BLaER1 (cell line): ENCODE measurements around the gene SOX2.

Experiments
- H3K27ac ChIP-seq: shearing (Covaris generic); formaldehyde crosslinking; 2 replicates; pipeline ENCODE4 v1.8.1; 2022
- H3K27me3 ChIP-seq: shearing (Covaris generic); formaldehyde crosslinking; 2 replicates; pipeline ENCODE4 v1.8.1; 2022
- H3K36me3 ChIP-seq: shearing (Covaris generic); formaldehyde crosslinking; 2 replicates; pipeline ENCODE4 v1.8.1; 2022
- H3K4me1 ChIP-seq: shearing (Covaris generic); formaldehyde crosslinking; 2 replicates; pipeline ENCODE4 v1.8.1; 2022
- H3K4me2 ChIP-seq: shearing (Covaris generic); formaldehyde crosslinking; 2 replicates; pipeline ENCODE4 v1.8.1; 2022
- H3K4me3 ChIP-seq: shearing (Covaris generic); formaldehyde crosslinking; 2 replicates; pipeline ENCODE4 v1.8.1; 2022
- H3K9ac ChIP-seq: shearing (Covaris generic); formaldehyde crosslinking; 2 replicates; pipeline ENCODE4 v1.8.1; 2022
- H3K9me3 ChIP-seq: shearing (Covaris generic); formaldehyde crosslinking; 2 replicates; pipeline ENCODE4 v1.8.1; 2022
- H4K20me1 ChIP-seq: shearing (Covaris generic); formaldehyde crosslinking; 2 replicates; pipeline ENCODE4 v1.8.1; 2022
- Cebpa-rat ChIP-seq: shearing (Covaris generic); IDR thresholded peaks from 2 replicates; pipeline ENCODE4 v1.8.1; 2022

The SOX2 gene

DNA sequence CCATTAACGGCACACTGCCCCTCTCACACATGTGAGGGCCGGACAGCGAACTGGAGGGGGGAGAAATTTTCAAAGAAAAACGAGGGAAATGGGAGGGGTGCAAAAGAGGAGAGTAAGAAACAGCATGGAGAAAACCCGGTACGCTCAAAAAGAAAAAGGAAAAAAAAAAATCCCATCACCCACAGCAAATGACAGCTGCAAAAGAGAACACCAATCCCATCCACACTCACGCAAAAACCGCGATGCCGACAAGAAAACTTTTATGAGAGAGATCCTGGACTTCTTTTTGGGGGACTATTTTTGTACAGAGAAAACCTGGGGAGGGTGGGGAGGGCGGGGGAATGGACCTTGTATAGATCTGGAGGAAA is 1.5 kb downstream of the SOX2 start:
- peaks cover 100% of the 10 kb centered on the region for H3K27me3 ChIP-seq
- H3K36me3 ChIP-seq = no peaks in the 10 kb centered on the region
- peaks cover 11% of the 10 kb centered on the region for H3K9me3 ChIP-seq
- TF ChIP-seq Cebpa-rat = no peak
- no peak overlapping the region for H3K4me2 ChIP-seq
- no peak overlapping the region for H3K4me3 ChIP-seq
- peaks cover 73% of the 10 kb centered on the region for H4K20me1 ChIP-seq
- no peaks in the 10 kb centered on the region for H3K4me1 ChIP-seq
- H3K27ac ChIP-seq = no peak overlapping the region
- no peak overlapping the region for H3K9ac ChIP-seq

DNA sequence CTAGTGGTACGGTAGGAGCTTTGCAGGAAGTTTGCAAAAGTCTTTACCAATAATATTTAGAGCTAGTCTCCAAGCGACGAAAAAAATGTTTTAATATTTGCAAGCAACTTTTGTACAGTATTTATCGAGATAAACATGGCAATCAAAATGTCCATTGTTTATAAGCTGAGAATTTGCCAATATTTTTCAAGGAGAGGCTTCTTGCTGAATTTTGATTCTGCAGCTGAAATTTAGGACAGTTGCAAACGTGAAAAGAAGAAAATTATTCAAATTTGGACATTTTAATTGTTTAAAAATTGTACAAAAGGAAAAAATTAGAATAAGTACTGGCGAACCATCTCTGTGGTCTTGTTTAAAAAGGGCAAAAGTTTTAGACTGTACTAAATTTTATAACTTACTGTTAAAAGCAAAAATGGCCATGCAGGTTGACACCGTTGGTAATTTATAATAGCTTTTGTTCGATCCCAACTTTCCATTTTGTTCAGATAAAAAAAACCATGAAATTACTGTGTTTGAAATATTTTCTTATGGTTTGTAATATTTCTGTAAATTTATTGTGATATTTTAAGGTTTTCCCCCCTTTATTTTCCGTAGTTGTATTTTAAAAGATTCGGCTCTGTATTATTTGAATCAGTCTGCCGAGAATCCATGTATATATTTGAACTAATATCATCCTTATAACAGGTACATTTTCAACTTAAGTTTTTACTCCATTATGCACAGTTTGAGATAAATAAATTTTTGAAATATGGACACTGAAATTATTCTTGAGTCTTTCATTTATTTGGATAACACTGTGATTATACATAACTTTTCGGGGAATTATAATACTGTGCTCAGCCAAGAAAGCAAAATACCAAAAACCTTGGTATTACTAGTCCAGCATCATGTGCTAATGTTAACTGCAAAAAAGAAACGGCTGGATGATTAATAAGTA is 2.2 kb downstream of the SOX2 start:
- no peak overlapping the region for H3K4me3 ChIP-seq
- H3K27me3 ChIP-seq = peaks cover 100% of the 10 kb centered on the region
- no peak for TF ChIP-seq Cebpa-rat
- H4K20me1 ChIP-seq = peaks cover 73% of the 10 kb centered on the region
- peaks cover 11% of the 10 kb centered on the region for H3K9me3 ChIP-seq
- no peaks in the 10 kb centered on the region for H3K4me1 ChIP-seq
- H3K9ac ChIP-seq = no peak overlapping the region
- no peaks in the 10 kb centered on the region for H3K36me3 ChIP-seq
- no peak overlapping the region for H3K4me2 ChIP-seq
- no peak overlapping the region for H3K27ac ChIP-seq

DNA sequence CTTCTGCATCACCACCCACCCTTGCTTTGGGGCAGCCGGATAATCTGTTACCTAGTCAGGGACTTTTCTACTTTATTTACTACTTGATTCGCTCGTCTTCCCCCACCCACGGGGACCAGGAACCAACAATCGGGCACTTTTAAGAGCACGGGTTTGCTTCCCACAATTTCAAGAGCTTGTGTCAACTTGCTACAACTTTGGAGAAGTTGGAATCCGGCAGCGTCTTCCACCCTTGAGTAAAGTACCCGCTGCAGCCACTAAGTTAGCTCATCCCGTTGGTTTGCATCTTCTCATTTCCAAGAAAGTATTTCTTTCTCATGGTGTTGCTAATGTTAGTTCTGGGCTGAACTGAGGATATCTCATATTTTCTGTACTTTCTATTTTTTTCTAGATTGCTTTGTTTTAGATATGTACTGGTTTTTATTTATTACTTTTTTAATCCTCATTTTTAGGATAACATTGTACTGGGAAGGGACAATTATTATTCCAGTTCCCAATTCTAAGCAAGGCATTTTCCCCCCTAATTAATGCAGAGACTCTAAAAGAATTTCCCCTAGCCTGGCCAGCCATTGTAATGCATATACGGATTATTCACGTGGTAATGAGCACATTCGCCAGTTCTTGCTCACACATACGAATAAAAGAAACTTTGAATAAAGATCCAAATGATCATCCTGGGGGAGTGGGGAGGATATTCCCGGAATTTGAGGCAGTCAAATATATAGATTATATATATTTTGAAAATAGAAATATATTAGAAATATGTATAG is 4.0 kb downstream of the SOX2 start:
- Histone ChIP-seq H3K4me2 (no peak overlapping the region), H4K20me1 (peaks cover 72% of the 10 kb centered on the region), H3K27me3 (peaks cover 100% of the 10 kb centered on the region), H3K36me3 (no peaks in the 10 kb centered on the region), H3K4me1 (no peaks in the 10 kb centered on the region), H3K9ac (no peak overlapping the region), H3K4me3 (no peak overlapping the region), H3K9me3 (peaks cover 18% of the 10 kb centered on the region), H3K27ac (no peak overlapping the region)
- no peak for TF ChIP-seq Cebpa-rat

DNA sequence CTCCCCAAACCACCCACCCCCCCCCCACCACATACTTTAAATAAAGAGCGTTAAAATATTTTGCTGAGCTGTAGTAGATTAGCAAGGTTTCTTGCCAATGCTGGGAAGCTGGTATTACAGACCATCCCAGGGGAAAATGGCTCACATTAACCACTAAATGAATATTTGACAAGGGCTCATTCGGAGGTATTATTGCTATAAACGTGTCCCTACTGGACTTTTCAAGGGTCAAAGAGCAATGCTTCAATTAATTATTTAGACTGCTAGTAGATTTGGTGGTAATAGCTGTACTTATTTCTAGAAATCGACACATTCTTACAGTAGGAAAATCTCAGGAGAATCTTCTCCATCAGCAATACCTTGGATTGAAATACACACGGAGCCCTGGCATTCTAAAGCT is 5.2 kb downstream of the SOX2 start:
- Histone ChIP-seq H3K9ac (no peak overlapping the region), H3K27me3 (peaks cover 100% of the 10 kb centered on the region), H3K27ac (no peak overlapping the region)

DNA sequence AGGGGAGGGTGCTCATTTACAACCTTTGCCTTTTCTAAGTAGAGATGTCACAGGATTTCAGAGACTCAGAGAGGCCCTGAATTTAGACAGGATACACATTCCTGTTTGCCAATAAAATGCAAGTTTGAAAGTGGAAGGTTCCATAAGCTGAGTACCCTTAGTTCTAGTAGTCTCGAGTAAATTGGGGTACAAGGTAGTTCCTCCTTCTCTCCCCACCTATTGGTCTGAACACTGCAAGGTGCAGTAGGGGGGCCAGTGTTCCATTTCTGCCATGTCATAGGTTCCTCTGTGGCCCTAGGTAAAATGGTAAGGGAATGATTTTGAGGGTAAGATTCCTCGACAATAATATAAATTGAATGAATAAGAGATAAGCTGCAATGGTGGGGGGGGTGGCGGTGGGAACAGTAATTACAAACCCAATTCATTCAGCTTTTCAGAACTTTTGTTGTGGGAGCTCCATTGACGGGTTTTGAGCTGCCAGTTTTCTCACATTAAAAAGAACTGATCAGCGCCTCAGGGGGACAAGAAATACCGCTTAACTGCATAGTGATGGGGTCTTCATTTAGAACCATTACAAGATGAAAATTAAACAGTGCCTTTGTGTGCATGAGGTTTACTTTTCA is 5.9 kb downstream of the SOX2 start:
- Histone ChIP-seq H3K4me2 (no peak overlapping the region), H3K27ac (no peak overlapping the region), H3K9ac (no peak overlapping the region), H3K27me3 (peaks cover 100% of the 10 kb centered on the region), H3K36me3 (no peaks in the 10 kb centered on the region), H3K4me3 (no peak overlapping the region), H4K20me1 (peaks cover 60% of the 10 kb centered on the region), H3K4me1 (no peaks in the 10 kb centered on the region), H3K9me3 (peaks cover 12% of the 10 kb centered on the region)
- TF ChIP-seq Cebpa-rat = no peak

More for the DNA sequence above, 5.2 kb downstream of the SOX2 start:
- H3K36me3 ChIP-seq = no peaks in the 10 kb centered on the region
- no peak overlapping the region for H3K4me2 ChIP-seq
- H3K4me3 ChIP-seq = no peak overlapping the region
- no peak for TF ChIP-seq Cebpa-rat
- H3K4me1 ChIP-seq = no peaks in the 10 kb centered on the region
- peaks cover 65% of the 10 kb centered on the region for H4K20me1 ChIP-seq
- H3K9me3 ChIP-seq = peaks cover 18% of the 10 kb centered on the region

DNA sequence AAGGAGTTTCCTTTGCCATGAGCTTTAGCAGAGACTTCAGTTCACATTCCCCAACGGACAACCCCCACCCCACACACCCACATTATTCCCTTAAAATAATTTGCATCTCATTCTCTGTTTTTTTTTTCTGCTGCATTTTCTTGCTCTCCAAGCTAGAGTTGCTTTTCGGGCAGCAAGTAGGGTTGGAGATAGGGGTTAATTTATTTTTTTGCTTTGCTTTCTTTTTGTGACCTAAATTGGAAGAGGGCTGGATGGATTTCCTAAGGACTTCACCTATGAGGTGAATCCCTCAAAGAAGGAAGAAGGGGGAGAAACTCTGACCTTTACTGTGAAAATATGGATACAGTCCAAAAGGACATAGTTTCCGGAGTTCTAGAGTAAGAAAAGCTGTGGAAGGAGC is 6.6 kb downstream of the SOX2 start:
- Histone ChIP-seq H3K9ac (no peak overlapping the region), H3K27me3 (peaks cover 100% of the 10 kb centered on the region), H4K20me1 (peaks cover 53% of the 10 kb centered on the region), H3K9me3 (peaks cover 11% of the 10 kb centered on the region), H3K36me3 (no peaks in the 10 kb centered on the region), H3K4me3 (no peak overlapping the region), H3K4me2 (no peak overlapping the region), H3K27ac (no peak overlapping the region), H3K4me1 (no peaks in the 10 kb centered on the region)
- no peak for TF ChIP-seq Cebpa-rat

DNA sequence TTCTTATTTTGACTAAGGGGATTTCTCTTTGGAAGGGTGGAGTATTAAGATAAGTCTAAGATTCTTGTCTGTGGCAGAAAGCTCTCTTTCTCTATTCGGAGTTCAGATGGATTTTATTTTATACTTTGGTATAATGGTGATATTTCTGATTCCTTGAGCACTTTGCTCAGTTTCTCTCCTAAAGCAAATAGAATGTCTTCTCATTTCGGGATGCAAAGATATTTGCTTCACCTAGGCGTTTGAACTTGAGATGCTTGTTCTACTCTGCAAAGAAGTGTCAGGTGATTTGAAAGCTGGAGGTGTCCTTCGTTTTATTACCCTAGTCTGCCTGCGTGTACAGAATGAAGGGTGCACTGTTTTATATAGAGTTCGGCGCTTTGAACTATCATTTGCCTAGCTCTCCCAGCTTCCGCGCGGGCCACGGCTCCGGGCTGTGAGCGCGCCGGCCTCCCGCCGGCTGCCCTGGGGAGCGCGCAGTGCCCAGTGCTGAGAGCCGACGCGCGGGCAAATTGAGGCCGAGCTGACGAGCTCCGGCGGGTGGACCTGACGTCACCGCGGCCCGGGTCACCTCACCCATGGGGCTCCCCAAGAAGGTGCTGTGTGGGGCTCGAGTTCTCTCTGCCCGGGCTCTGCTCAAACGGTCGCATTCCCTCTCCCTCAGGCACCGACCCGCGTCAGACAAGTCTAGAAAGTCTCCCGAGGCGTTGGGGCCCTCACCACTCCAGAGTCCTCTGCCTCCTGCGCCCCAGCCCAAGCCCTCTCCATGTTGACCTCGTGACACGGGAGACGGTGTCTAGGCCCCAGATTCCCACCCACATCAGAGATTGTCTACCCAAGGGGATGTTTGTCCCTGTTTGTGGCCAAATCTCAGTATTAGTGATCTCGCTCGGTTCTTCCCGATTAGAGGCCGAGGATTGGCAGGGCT is 7.5 kb downstream of the SOX2 start:
- Histone ChIP-seq H3K4me2 (no peak overlapping the region), H3K27ac (no peak overlapping the region), H3K27me3 (peaks cover 100% of the 10 kb centered on the region)

DNA sequence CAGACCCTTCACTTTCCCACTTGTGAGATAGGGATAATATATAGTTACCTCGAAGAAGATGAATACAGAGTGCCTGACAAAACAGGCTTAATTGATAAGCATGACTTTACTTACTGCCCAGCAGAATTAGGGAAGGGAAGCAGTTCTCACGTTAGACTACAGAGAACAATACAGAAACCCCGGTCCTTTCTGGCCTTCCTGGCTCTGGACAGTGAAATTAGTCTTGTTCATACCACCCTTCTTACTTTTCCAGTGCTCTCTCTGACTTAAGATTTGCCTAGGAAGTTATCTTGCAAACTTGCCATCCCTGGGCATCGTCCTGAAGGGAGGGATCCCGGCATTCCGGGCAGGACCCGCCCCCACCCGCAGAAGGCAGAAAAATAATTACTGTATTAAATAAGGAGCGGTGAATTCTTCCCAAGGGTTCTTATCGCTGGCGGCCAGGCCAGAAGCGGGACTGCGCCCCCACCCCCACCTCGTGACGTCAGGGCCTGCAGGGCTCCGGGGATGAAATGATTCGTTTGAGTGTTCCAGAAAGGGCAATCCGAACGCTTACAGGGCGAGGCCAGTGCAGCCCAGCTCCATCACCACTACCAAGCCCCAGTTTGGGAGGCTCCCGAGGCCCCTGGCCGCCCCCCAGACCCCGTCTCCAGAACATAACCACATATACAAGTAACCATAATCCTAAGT is 8.4 kb downstream of the SOX2 start:
- Histone ChIP-seq H3K9me3 (peaks cover 29% of the 10 kb centered on the region), H4K20me1 (peaks cover 36% of the 10 kb centered on the region; the same call in 1 of the 2 replicates), H3K27me3 (peaks cover 100% of the 10 kb centered on the region), H3K9ac (no peak overlapping the region), H3K4me2 (no peak overlapping the region), H3K4me3 (no peak overlapping the region), H3K36me3 (no peaks in the 10 kb centered on the region), H3K4me1 (no peaks in the 10 kb centered on the region), H3K27ac (no peak overlapping the region)
- TF ChIP-seq Cebpa-rat = no peak

More for the DNA sequence above, 7.5 kb downstream of the SOX2 start:
- Histone ChIP-seq H3K4me3 (no peak overlapping the region), H3K4me1 (no peaks in the 10 kb centered on the region), H3K36me3 (no peaks in the 10 kb centered on the region), H3K9me3 (peaks cover 20% of the 10 kb centered on the region), H3K9ac (no peak overlapping the region), H4K20me1 (peaks cover 45% of the 10 kb centered on the region)
- TF ChIP-seq Cebpa-rat = no peak
